Astrocyte of the spinal cord (primary cell): Measurements from ENCODE around the gene FAM185A.
A peak's percentile ranks its signal among the peaks of the same experiment; 100 is the strongest.
"Not testable (repeated sequence)": the region's sequence is repeated elsewhere in the genome, so short reads cannot be mapped to it uniquely, and the experiment has no call there.

Experiments
- DNase-seq: peaks from one replicate; pipeline ENCODE4 v3.0.0; 2011; ENCODE audit warnings: low read depth, low spot score
- H3K4me3 ChIP-seq: 2 replicates; pipeline ENCODE4 v1.5.1; 2011; ENCODE audit warnings: low read depth, mild to moderate bottlenecking, low read length, moderate library complexity
- CTCF ChIP-seq: IDR thresholded peaks from 2 replicates; pipeline ENCODE4 v1.5.1; 2012; ENCODE audit warnings: low read depth, mild to moderate bottlenecking, low read length, inconsistent platforms
- in situ Hi-C: cut with HindIII; loops from 2 replicates; pipeline ENCODE4 v1.10.0; 2017; ENCODE audit warnings: low sequenced_read_pairs

Gene FAM185A

GRCh38 chr7:102758227-102758626 lies 9.4 kb downstream of the FAM185A start:
- DNase-seq = peak; percentile 45

DNA sequence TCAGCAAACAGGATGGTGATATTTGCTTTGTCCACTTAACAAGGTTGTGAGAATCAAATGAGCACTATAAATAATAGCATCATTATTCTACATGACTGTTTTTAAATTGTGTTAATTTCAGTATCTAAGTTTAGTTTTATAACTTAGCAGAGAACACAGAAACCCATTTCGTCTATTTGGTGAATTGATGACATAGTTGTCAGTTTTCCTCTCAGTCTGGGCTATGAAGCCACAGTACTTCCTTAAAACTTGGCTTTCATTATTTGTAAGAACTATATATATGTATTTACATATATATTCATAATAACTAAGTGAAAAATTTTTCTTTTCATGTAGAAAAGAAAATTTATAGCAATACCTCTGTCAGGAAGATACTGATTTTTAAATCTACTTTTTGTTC lies 11.1 kb downstream of the FAM185A start:
- in situ Hi-C loops, H3K4me3 ChIP-seq, DNase-seq: not testable (repeated sequence)

More at GRCh38 chr7:102758227-102758626, 9.4 kb downstream of the FAM185A start:
- in situ Hi-C loops, H3K4me3 ChIP-seq: not testable (repeated sequence)
- peak; percentile 20 for TF ChIP-seq CTCF

DNA sequence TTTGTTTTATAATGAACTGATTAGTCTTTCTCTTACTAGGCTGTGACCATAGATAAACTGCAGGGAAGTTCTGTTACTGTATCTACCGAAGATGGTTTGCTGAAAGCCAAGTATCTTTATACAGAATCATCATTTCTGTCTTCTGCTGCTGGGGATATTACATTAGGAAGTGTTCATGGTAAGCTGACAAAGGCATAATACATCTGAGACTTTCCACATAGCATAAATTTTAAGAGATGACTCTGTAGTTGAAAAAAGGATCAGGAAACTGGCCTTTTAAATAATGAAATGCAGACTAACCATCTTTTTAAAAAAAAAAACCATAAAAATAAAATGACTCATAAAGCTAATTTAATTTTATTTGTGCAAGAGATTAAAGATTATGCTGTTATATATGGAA lies 12.4 kb downstream of the FAM185A start:
- DNase-seq, in situ Hi-C loops, H3K4me3 ChIP-seq: not testable (repeated sequence)

DNA sequence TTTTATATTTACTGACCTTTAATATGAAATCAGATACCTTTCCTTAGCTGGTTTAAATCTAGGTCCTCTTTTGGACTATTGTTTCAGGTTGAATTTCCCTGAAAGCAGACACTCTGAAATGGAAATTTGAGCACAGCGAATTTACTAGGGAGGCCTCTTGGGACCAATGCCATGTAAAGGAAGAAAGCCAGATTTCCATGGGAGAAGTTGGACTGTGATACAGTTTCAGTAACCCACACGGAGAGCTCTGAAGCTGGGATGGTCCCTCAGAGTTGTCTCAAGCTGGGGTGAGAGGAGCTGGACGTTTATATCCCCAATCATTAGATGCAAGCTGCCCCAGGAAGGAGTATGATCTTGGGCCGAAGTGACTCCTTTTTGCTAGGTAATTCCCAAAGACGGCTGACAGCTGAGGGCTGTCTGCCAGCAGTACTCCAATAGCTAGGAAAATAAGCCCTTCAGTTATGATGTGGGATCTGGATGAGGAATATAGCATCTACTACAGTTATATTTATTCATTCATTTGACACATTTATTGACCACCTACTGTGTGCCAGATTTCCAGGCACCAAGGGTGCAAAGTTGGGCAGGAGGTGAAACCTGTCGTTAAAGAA lies 14.6 kb downstream of the FAM185A start:
- peak; percentile 8 for DNase-seq
- H3K4me3 ChIP-seq, in situ Hi-C loops: not testable (repeated sequence)

GRCh38 chr7:102769657-102770192 lies 20.9 kb downstream of the FAM185A start:
- in situ Hi-C loops, DNase-seq, H3K4me3 ChIP-seq: not testable (repeated sequence)

- DNase-seq, in situ Hi-C loops, H3K4me3 ChIP-seq: not testable (repeated sequence)
Observed at GRCh38 chr7:102770467-102770866, 21.7 kb downstream of the FAM185A start.

GRCh38 chr7:102776217-102776616 lies 27.4 kb downstream of the FAM185A start:
- DNase-seq, in situ Hi-C loops, H3K4me3 ChIP-seq: not testable (repeated sequence)

GRCh38 chr7:102778663-102779062 lies 29.9 kb downstream of the FAM185A start:
- in situ Hi-C loops, DNase-seq, H3K4me3 ChIP-seq: not testable (repeated sequence)

DNA sequence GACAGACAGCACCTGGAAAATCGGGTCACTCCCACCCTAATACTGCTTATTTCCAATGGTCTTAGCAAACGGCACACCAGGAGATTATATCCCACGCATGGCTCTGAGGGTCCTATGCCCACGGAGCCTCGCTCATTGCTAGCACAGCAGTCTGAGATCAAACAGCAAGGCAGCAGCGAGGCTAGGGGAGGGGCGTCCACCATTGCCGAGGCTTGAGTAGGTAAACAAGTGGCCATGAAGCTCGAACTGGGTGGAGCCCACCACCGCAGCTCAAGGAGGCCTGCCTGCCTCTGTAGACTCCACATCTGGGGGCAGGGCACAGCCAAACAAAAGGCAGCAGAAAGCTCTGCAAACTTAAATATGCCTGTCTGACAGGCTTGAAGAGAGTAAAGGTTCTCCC lies 32.1 kb downstream of the FAM185A start:
- H3K4me3 ChIP-seq, DNase-seq, in situ Hi-C loops: not testable (repeated sequence)

DNA sequence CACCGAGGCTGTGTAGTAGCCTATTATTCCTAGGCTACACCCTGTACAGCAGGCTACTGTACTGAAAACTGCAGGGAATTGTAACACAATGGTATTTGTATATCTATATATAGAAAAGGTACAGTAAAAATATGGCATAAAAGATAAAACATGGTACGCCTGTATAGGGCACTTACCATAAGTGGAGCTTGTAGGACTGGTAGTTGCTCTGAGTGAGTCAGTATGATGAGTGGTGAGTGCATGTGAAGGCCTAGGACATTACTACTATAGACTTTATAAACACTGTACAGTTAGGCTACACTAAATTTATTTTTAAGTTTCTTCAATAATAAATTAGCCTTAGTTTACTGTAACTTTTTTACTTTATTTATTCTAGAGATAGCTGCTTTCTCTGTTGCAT lies 40.0 kb downstream of the FAM185A start:
- H3K4me3 ChIP-seq, DNase-seq, in situ Hi-C loops: not testable (repeated sequence)

- in situ Hi-C loops, DNase-seq, H3K4me3 ChIP-seq: not testable (repeated sequence)
Observed at GRCh38 chr7:102790364-102791100, 41.7 kb downstream of the FAM185A start.

GRCh38 chr7:102791367-102791766 lies 42.6 kb downstream of the FAM185A start:
- DNase-seq, in situ Hi-C loops, H3K4me3 ChIP-seq: not testable (repeated sequence)

- in situ Hi-C loops, DNase-seq, H3K4me3 ChIP-seq: not testable (repeated sequence)
Observed at GRCh38 chr7:102791831-102792230, 43.0 kb downstream of the FAM185A start.

DNA sequence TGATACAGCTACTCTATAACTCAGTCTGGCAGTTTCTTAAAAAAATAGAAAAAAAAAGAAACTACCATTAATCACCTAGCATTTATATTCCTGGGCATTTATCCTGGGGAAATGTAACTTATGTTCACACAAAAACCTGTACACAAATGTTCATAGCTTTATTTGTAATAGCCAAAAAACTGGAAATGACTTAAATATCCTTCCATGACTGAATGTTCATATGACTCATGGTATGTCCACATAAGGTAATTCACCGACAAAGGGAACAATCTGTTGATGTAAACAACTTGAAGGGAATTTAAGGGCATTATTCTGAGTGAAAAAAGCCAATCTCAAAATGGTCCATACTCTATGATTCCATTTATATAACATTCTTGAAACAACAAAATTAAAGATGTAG lies 45.8 kb downstream of the FAM185A start:
- H3K4me3 ChIP-seq, in situ Hi-C loops: not testable (repeated sequence)
- DNase-seq = peak; percentile 10

GRCh38 chr7:102795987-102796595 lies 47.3 kb downstream of the FAM185A start:
- H3K4me3 ChIP-seq, in situ Hi-C loops: not testable (repeated sequence)
- peak; percentile 17 for DNase-seq
